IPS DF 19.7 (cell line): Measurements from ENCODE around the gene RANBP17.
"Not testable (repeated sequence)": the region's sequence is repeated elsewhere in the genome, so short reads cannot be mapped to it uniquely, and the experiment has no call there.

ENCODE experiments used
- DNase-seq: peaks from one replicate; pipeline ENCODE4 v3.0.0-alpha.2; 2013; ENCODE audit warnings: low read depth, low spot score

Gene RANBP17

DNA sequence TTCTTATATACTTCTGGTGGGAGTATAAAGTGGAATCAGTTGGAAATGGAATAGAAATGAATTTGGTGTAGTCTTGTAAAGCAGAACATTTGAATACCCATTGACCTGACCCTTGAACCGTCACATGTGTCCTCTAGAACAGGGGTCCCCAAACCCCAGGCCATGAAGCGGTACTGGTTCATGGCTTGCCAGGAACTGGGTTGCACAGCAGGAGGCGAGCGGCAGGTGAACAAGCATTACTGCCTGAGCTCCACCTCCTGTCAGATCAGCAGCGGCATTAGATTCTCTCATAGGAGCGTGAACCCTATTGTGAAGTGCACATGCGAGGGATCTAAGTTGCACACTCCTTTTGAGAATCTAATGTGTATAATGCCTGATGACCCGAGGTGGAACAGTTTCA is 80.0 kb downstream of the RANBP17 start:
- DNase-seq = no peak

DNA sequence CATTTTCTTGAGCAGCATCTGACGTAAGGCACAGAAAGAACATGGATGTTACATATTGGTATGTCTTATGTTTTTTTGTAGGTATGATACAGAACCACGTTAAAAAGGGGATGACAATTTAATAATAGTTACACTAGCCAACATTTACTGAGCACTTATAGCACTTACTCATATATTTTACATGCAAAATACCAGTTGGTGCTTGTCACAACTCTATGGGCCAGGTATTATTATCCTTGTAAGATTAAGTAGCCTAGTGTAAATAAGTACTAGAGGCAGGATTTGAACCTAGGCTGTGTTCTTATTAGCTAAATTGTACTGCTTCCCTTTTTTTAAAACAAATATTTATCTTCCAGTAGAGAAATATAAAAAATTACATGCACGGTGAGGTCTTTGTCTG is 83.5 kb downstream of the RANBP17 start:
- DNase-seq = no peak

DNA sequence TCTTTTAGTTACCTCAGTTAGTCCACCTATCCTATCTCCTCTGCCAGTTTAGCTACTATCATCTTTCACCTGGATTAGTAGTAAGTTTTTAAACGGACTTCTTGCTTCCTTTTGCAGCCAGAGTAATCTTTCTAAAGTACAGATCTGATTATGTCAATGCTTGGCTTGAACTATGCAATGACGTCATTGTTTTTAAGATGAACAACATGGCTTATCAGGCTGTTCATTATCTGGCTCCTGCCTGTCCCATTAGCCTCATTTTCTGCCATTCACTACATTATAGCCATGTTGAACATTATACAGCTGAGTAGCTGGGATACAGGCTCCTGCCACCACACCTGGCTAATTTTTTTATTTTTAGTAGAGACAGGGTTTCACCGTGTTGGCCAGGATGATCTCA is 98.7 kb downstream of the RANBP17 start:
- DNase-seq = no peak

DNA sequence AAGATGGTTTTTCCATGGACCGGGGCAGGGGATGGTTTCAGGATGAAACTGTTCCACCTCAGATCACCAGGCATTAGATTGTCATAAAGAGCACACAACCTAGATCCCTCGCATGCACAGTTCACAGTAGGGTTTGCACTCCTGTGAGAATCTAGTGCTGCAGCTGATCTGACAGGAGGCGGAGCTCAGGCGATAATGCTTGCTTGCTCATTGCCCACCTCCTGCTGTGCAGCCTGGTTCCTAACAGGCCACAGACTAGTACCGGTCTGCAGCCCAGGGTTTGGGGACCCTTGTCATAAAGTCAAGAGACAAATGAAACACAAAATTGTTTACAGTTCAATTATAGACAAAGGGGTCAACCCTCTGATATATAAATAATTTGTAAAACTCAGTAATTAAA is 101.7 kb downstream of the RANBP17 start:
- no peak for DNase-seq

DNA sequence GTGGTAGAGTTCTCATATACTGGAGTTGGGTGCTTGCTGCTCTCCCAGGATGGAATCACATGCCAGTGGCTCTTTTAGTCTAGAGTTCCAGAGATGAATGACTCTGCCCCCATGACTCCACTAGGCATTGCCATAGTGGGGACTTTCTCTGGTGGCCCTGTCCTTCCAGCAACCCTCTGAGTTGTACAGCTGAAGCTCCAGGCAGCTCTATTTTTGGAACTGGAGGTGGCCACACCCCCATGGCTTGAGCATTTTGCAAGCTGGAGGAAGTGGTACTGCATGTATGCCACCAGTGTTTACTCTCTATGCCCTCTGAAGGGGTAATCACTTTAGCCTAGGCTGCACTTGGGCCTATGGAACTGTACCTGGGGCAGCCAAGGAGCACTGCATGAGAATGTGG is 112.6 kb downstream of the RANBP17 start:
- no peak for DNase-seq

DNA sequence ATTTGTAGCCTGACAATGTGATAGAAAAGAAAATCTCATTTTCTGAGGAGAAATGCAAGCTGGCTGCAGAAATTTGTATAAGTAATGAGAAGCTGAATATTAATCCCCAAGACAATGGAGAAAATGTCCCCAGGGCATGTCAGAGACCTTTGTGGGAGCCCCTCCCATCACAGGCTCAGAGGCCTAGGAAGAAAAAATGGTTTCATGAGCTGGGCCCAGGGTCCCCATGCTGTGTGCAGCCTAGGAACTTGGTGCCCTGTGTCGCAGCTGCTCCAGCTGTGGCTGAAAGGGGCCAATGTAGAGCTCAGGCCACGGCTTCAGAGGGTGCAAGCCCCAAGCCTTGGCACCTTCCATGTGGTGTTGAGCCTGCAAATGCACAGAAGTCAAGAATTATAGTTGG is 118.4 kb downstream of the RANBP17 start:
- not testable (repeated sequence) for DNase-seq

DNA sequence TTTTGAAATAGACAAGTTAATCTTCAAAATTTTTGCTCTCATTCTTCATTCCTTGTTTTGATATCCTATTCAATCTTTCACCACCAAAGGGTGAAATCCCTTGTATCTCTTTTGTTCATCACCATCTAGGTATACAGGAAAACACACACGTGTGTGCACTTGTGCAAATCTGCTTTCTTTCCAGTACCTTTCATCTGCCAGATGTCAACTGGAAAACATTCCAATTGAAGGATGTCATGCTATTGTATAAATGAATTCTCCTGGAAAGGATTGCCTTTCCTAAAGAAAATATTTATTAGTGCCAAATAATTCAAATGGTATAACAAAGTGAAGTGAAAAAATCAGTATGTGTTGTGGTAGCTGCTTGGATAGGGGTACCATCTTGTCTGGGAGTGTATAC is 123.7 kb downstream of the RANBP17 start:
- no peak for DNase-seq

DNA sequence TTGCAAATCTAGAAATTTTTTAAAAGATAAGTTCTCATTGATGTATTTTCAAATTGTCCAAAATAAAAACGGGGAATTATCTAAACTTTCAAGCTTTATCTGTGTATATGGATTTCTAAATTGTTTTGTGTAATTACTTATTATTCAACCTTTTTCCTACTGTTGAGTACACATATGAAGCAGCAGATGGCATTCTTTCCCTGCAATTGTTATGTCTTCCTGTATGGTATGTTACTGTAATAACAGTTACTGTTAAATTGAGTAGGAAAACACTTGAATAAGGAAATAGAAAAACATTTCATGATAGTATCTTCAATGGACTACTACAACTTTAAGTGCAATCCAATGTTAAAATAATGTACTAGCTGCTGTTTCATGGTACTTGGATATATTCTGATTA is 124.8 kb downstream of the RANBP17 start:
- no peak for DNase-seq

DNA sequence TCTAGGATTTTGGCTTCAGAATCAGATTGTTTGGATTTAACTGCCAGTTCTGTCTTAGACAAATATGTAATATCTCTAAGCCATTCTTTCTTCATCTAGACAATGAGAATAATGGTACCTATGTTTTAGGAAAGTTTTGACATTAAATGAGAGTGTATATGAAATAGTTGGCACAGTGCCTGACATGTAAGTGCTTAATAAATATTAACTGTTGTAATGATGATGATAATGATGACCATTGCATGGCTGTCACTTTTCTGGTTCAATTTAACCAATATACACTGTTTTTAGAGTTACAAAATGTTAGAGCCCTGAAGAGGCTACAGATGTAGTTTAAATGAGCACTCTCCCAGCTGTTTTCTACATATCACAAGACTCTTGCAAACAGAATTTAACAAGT is 131.7 kb downstream of the RANBP17 start:
- no peak for DNase-seq

DNA sequence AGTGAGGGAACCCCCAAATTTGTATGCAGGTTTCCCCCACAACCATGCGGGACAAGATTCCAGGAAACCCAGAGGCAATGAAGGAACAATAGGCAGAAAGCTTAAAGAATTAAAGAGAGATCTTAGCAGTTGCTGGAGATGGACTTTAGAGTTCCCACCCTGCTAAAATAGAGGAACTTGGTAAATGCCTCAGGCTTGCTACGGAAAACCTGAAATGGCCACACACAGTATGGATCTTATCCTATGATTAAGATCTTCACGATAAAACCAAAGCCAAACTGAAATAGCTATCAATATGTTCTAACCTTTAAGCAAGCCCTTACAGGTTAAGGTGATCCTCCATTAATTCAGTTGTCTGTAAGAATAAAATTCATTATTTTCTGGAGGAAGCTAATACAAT is 148.3 kb downstream of the RANBP17 start:
- DNase-seq = no peak

DNA sequence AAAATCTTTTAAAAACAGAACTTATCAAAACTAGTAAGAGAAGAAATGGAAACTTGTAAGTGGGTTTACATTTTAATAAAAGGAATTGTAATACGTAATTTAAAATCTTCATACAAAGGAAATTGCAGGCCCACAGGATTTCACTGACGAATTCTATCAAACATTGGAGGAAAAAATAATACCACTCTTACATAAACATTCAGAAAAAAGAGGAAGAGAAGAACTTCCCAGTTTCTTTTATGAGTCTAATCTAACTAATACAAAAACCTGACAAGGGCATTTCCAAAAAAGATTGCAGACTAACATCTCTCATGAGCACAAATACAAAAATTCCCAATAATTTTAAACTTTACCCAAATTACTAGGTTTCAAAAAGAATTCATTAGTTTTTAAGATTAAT is 149.0 kb downstream of the RANBP17 start:
- DNase-seq = no peak

DNA sequence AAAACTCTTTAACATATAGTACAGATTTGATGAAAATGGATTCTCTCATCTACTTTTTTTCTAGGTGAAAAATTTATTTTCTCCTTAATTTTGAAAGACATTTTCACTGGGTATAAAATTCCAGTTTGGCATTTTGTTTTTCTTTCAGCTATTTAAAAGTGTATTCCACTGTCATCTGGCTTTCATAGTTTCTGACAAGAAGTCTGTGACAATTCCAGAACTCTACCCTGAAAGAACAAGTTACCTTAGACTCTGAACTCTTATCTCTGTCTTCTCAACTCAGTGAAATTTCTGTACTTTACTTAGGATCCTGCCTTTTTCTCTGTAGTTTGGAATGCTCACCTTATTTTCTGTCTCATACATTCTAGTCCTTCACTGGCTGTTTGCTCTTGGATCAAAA is 161.7 kb downstream of the RANBP17 start:
- no peak for DNase-seq

DNA sequence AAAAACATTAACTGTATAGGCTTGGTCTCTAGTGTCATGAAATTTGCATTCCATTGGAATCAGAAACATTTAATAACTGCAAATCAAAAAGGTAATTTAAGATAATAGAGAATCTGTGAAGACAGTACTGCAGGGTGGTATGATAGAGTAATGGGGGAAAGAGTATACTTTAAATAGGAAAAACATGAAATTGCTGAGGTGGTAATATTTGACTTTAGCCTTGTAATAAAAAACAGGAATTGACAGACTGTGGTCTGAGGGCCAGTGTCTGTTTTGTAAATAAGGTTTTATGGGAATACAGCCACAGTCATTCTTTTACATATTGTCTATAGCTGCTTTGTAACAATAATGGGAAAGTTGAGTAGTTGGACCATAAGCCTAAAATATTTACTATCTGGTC is 162.3 kb downstream of the RANBP17 start:
- DNase-seq = no peak

DNA sequence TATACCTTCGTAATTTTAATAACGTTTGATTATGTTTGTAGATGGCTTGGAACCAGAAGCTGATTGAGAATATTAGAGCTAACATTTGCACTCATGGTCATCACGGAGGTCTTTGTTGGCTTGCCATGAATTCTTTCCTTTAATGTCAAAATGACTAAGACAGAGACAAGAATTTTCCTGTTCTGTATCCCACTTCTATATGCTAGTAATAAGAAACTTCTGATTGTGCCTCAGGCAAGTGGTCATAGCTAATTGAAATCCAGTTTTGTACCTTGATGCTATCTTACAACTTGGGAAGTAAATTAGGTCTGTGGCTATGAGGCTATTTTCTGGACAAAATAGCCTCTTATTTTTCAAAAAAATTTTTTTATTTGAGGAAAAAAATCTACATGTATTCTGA is 167.6 kb downstream of the RANBP17 start:
- no peak for DNase-seq

DNA sequence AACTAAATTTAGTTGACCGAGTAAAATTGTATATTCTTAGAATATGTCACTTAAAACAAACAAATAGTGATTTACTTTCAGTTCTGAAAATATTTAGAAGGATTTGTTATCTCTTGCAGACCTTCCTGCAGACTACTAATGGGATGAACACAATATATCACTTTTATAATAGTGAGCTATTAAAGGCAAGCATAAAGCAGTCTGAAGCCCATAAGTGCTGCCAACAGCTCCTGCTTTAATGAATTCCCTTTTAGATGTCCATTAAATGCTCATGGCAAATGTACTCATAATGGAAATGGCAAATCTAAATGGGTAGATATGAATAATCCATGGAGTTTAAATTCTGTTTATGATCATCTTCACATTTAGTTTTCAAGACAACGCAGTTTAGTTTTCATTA is 170.2 kb downstream of the RANBP17 start:
- no peak for DNase-seq

DNA sequence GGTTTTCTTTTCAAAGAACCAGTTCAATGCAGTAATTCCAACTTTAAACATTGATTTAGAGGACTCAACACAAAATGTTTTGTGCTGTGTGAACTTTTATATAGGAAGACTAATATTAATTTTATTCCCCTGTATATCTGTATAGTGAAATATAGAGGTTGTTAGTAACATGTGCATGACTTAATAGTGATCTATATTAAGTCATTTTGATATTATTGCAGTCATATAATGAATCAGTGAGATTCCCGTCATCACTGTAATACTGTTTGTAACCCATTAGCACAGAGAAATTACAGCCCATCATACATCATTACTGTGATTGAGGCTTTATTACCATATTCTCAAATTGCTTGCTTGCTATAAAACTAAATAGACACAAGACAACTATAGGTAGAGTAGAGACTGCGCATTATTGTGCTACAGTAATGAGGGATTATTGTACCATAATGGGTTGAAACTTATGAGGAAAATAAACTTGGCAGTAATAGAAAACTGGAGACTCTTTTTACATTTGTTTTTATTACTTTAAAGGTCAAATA is 170.7 kb downstream of the RANBP17 start:
- no peak for DNase-seq

DNA sequence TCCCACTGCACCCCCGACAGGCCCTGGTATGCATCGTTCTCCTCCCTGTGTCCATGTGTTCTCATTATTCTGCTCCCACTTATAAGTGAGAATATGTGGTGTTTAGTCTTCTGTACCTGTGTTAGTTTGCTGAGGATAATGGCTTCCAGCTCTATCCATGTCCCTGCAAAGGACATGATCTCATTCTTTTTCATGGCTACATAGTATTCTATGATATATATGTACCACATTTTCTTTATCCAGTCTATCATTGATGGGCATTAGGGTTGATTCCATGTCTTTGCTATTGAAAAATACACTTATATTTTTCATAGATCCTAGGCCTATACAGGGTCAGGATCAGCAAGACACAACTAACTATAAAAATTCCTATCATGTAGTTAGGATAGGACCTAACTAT is 180.1 kb downstream of the RANBP17 start:
- not testable (repeated sequence) for DNase-seq

DNA sequence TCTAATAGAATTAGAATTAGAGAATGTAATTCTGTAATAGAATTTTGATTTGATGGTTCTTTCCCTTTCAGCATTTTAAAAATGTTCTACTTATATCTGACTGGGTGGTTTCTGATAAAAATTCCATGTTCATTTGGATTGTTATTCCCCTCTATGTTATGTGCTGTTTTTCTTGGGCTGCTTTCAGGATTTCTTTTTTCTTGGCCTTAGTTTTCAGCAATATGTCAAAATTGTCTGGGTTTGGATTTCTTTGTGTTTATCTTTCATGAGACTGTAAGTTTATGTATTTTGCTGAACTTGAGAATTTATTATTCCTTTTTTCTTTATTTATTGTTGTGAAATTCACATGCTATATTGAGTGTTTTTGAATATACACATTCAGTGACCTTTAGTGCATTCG is 189.1 kb downstream of the RANBP17 start:
- DNase-seq = no peak

DNA sequence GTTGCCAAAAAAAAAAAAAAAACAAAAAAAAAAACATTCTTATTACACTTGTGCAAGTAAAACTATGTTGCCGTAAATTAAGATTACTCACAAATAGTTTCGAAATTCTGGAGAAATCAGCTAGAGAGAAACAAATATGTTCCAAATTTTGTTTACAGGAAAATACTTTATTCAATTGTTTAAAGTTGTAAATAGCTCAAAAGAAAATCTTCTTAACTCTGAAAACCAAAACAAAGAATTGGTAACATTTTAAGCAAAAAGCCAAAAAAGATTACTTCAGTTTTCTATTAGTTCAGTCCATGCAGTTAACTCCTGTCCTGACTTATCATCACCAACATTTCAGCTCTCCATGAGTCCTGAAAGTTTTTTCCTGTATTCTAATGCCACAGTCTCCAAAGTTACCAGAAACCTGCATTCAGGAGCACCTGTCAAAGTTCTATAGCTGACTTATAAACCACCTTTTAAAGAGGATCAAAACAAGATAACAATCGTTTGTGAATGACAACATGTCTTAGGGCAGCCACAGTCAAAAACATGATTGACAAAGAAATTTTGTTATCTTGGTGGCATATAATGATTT is 194.1 kb downstream of the RANBP17 start:
- no peak for DNase-seq

DNA sequence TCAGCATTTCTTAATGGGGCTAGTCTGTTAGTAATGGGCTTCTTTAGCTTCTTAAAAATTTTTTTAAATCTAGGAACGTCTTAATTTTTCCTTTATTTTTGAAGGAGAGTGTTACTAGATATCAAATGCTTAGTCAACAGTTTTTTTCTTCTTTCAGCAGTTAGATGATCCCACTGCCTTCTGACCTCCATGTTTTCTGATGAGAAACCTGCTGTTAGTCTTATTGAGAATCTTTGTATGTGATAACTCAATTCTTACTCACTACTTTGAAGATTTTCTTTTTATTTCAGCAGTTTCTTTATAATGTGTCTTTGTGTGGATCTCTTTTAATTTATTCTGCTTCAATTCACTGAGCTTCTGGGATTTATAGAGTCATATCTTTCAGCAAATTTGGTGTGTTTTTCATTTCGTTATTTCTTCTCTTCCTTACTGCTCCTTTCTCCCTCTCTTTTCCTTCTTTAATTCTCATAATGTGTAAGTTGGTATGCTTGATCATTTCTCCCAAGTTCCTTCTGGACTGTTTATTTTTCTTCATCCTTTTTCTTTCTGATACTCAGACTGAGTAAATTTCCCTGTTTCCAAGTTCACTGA is 205.8 kb downstream of the RANBP17 start:
- no peak for DNase-seq

DNA sequence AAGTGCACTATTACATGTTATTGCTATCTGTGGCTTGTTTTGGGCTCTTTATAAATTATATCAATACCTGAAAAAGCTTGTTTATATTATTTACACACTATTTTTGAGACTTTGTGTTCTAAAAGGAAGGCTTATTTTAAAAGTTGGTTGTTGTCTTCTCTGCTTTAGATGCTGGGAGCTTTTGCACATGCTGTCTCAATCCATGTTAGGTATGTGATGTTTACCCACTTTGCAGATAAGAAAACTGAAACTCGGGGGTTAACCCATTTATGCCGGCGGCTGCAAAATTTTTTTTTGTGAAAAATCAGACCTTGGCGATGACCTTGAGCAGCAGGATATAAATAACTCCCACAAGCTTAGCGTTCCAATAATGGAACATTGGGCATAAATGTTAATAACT is 212.9 kb downstream of the RANBP17 start:
- no peak for DNase-seq

DNA sequence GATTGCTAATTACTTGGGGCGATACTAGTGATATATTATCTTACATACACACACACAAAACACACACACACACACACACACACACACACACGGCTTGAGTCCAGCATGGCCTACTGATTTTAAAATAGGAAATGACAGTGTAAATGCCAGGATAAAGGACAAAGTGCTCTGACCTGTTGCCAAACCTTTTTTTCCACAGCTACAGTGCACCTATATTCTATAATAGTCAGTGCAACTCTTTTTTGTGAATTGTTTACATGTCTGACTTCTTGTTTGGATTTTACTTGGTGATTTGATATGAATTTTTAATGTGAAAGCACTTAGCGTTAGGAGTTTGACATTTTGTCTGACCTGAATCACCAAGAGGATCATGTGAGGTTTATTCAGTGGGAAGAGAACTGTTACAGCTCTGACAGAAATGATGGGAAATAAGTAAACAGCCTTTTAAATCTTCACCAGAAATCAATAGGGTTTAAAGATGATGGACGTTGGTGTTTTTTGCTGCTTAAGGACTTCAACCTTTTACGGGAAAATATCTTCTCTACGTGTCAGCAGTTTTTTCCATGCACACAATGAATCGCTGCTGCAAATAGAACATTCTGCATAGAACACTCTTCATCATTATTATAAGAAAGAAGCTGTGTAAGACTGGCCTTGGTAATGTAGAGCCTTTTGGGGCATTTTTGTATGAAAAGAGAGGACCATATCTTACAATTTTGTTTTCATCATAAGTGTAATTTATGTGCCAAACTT is 218.5 kb downstream of the RANBP17 start:
- DNase-seq = no peak

DNA sequence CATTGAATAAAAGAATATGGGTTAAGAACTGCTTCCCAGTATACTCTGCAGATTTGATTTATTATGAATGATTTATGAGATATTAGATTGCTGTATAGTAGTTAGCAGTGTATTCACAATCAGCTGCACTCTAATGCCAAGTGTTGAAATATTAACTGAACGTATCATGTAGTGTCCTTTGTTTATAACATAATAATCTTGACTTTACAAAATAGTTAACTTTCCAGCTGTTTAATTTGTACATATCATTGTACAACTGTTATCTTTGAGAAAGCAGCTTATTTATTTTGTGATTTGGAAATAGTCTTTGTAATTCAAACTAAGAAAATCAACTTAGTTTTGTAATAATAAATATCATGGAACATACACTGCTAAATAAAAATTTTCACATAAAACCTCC is 219.5 kb downstream of the RANBP17 start:
- no peak for DNase-seq
